GM12878 (cell line): ENCODE results near the gene CFAP45. TPM values are rescaled to one million over a fixed set of nuclear protein-coding genes. Genes with fewer than 3 reads are reported as not detected.

Experiments used
- ATAC-seq: fragments of 200-7000 bp; cut with Tn5 transposase; 3 replicates; pipeline ENCODE4 v1.9.1; 2020; ENCODE audit warnings: mild to moderate bottlenecking, moderate library complexity
- BruUV-seq: library from RNA; stranded (reverse); fragments of 400-500 nt; replicated peaks from 2 replicates; lab custom pipeline; 2021; lab: Mats Ljungman, UMichigan
- CTCF ChIA-PET: fragments of 300-600 bp; sonication (Branson Sonifier 250); formaldehyde crosslinking; extraction: SDS; loops from one replicate; lab custom pipeline; 2021; ENCODE audit warnings: inconsistent platforms; lab: Yijun Ruan, JAX
- POLR2A ChIA-PET: fragments of 350-600 bp; formaldehyde crosslinking; extraction: SDS; loops from one replicate; lab custom pipeline; 2021; ENCODE audit warnings: inconsistent platforms; lab: Charles Lee
- RAD21 ChIA-PET: fragments of 300-600 bp; sonication (Branson Sonifier 250); formaldehyde crosslinking; loops from one replicate; lab custom pipeline; 2023; ENCODE audit warnings: antibody characterized with exemption; ENCODE audit not compliant: unreplicated experiment; lab: Charles Lee
- SMC1A ChIA-PET: fragments of 300-600 bp; sonication (Branson Sonifier 250); formaldehyde crosslinking; loops from one replicate; lab custom pipeline; 2023; ENCODE audit not compliant: unreplicated experiment, uncharacterized antibody; lab: Charles Lee
- DNase-seq: peaks from one replicate; pipeline ENCODE4 v3.0.0-alpha.2; 2011; ENCODE audit warnings: low read depth, low spot score
- FAIRE-seq: peaks from 3 replicates; lab custom pipeline; 2011; peaks lifted over from hg19 to GRCh38; lab: Jason Lieb, UNC
- H2AFZ ChIP-seq: 2 replicates; pipeline ENCODE4 v1.6.0; 2011; ENCODE audit warnings: low read depth, low read length, control low read depth; ENCODE audit not compliant: control insufficient read depth
- H3K27ac ChIP-seq: 2 replicates; pipeline ENCODE4 v1.5.1; 2011; ENCODE audit warnings: control low read depth; ENCODE audit not compliant: control insufficient read depth, insufficient read depth
- H3K27me3 ChIP-seq, 2 experiments: replicated peaks in 1 of 2; 2 replicates each; pipeline versions ENCODE4 v1.6.0 to v1.6.1; 2011; ENCODE audit warnings: low read length in 1 of 2; ENCODE audit not compliant: control insufficient read depth in 2 of 2, insufficient read depth in 2 of 2
- H3K36me3 ChIP-seq, 2 experiments: 2 replicates each; pipeline ENCODE4 v1.5.1; 2011; ENCODE audit warnings: low read length in 1 of 2; ENCODE audit not compliant: control insufficient read depth in 2 of 2, insufficient read depth in 2 of 2
- H3K4me1 ChIP-seq: 2 replicates; pipeline ENCODE4 v1.6.1; 2011; ENCODE audit warnings: mild to moderate bottlenecking, low read length, moderate library complexity, mixed read lengths; ENCODE audit not compliant: control insufficient read depth, insufficient read depth
- H3K4me2 ChIP-seq: 2 replicates; pipeline ENCODE4 v1.6.0; 2011; ENCODE audit warnings: control low read depth; ENCODE audit not compliant: control insufficient read depth, insufficient read depth
- H3K4me3 ChIP-seq: fragments of 200-600 bp; sonication (generic); 2 replicates; pipeline ENCODE4 v1.5.1; 2016
- H3K79me2 ChIP-seq: 2 replicates; pipeline ENCODE4 v1.6.0; 2011; ENCODE audit warnings: low read length; ENCODE audit not compliant: control insufficient read depth, insufficient read depth
- H3K9ac ChIP-seq: 2 replicates; pipeline ENCODE4 v1.8.0; 2011; ENCODE audit warnings: low read length, control low read depth, mixed read lengths; ENCODE audit not compliant: control insufficient read depth, insufficient read depth
- H3K9me3 ChIP-seq: replicated peaks from 3 replicates; pipeline ENCODE4 v1.5.1; 2011; ENCODE audit warnings: mild to moderate bottlenecking, low read length; ENCODE audit not compliant: control insufficient read depth, insufficient read depth
- H4K20me1 ChIP-seq: 2 replicates; pipeline ENCODE4 v1.6.0; 2011; ENCODE audit not compliant: control insufficient read depth, insufficient read depth
- ASH2L ChIP-seq: fragments of 300-600, 200-600 bp; sonication (generic); IDR thresholded peaks from 2 replicates; pipeline ENCODE4 v1.6.1; 2017; ENCODE audit warnings: low read depth, mild to moderate bottlenecking, borderline replicate concordance
- BACH1 ChIP-seq: fragments of 450-650 bp; IDR thresholded peaks from 2 replicates; pipeline ENCODE4 v1.6.1; 2017; ENCODE audit warnings: mild to moderate bottlenecking, borderline replicate concordance
- BCL11A ChIP-seq: IDR thresholded peaks from 2 replicates; pipeline ENCODE4 v1.6.1; 2011; ENCODE audit warnings: low read depth, low read length
- CHD1 ChIP-seq: IDR thresholded peaks from 2 replicates; pipeline ENCODE4 v1.6.1; 2012; ENCODE audit warnings: low read depth, low read length, improper control_type of control experiment
- ESRRA ChIP-seq: IDR thresholded peaks from 2 replicates; pipeline ENCODE4 v1.6.1; 2012; ENCODE audit warnings: mild to moderate bottlenecking, low read length, improper control_type of control experiment
- ETV6 ChIP-seq, 2 experiments: fragments of 450-650 bp in 1 of 2; IDR thresholded peaks in 1 of 2; conservative IDR thresholded peaks in 1 of 2; 2 replicates each; pipeline ENCODE4 v1.6.1; 2014; ENCODE audit warnings: antibody characterized with exemption in 1 of 2, borderline replicate concordance in 1 of 2, low read depth in 1 of 2, mild to moderate bottlenecking in 1 of 2, moderate library complexity in 1 of 2
- HDAC2 ChIP-seq: fragments of 200-600 bp; sonication (generic); IDR thresholded peaks from 2 replicates; pipeline ENCODE4 v1.6.1; 2017
- IRF3 ChIP-seq: fragments of 450-650 bp; IDR thresholded peaks from 2 replicates; pipeline ENCODE4 v1.6.1; 2014; ENCODE audit warnings: mild to moderate bottlenecking
- JUNB ChIP-seq: IDR thresholded peaks from 2 replicates; pipeline ENCODE4 v1.6.1; 2016; ENCODE audit warnings: antibody characterized with exemption, mild to moderate bottlenecking
- JUND ChIP-seq: IDR thresholded peaks from 2 replicates; pipeline ENCODE4 v1.6.1; 2012; ENCODE audit warnings: low read depth, mild to moderate bottlenecking, low read length, improper control_type of control experiment, moderate library complexity
- PAX8 ChIP-seq: fragments of 450-650 bp; IDR thresholded peaks from 2 replicates; pipeline ENCODE4 v1.6.1; 2017; ENCODE audit warnings: mild to moderate bottlenecking, moderate library complexity
- PBX3 ChIP-seq: IDR thresholded peaks from 2 replicates; pipeline ENCODE4 v1.6.1; 2011; ENCODE audit warnings: mild to moderate bottlenecking, low read depth, low read length, moderate library complexity; ENCODE audit not compliant: insufficient replicate concordance
- SMAD5 ChIP-seq: IDR thresholded peaks from 2 replicates; pipeline ENCODE4 v1.6.1; 2016; ENCODE audit warnings: antibody characterized with exemption, low read depth
- SP1 ChIP-seq: IDR thresholded peaks from one replicate; pipeline ENCODE4 v1.6.1; 2011; ENCODE audit warnings: low read depth, low read length
- SUZ12 ChIP-seq: fragments of 200-600 bp; sonication (generic); IDR thresholded peaks from one replicate; pipeline ENCODE4 v1.6.1; 2018; ENCODE audit warnings: antibody characterized with exemption, mild to moderate bottlenecking; ENCODE audit not compliant: unreplicated experiment
- ZBTB11 ChIP-seq: fragments of 450-650 bp; formaldehyde crosslinking; IDR thresholded peaks from 2 replicates; pipeline ENCODE4 v1.5.0; 2022; ENCODE audit warnings: mild to moderate bottlenecking, missing genetic modification characterization
- ZNF217 ChIP-seq: fragments of 450-650 bp; IDR thresholded peaks from 2 replicates; pipeline ENCODE4 v1.6.1; 2017; ENCODE audit warnings: antibody characterized with exemption, mild to moderate bottlenecking
- ZZZ3 ChIP-seq: IDR thresholded peaks from 2 replicates; pipeline ENCODE4 v1.6.1; 2011; ENCODE audit warnings: low read depth; ENCODE audit not compliant: control insufficient read depth, insufficient read length
- WGBS: methylation state at CpG from one replicate; pipeline ENCODE4 v1.1.6; 2016; ENCODE audit warnings: low lambda C conversion rate; ENCODE audit not compliant: insufficient replicate concordance, insufficient coverage; ENCODE audit errors: missing lambda C conversion rate; 5-methylcytosine and 5-hydroxymethylcytosine counted together
- in situ Hi-C: fragments of 300-500 bp; cut with MboI; formaldehyde crosslinking; loops from 9 replicates; pipeline ENCODE4 v1.14.3; 2018; ENCODE audit warnings: mixed read lengths
- intact Hi-C: fragments of 100-400 bp; cut with micrococcal nuclease; formaldehyde crosslinking; loops from one replicate; pipeline ENCODE4 v1.14.2; 2022; ENCODE audit not compliant: unreplicated experiment
- polyA plus RNA-seq, 11 experiments: library from polyadenylated mRNA; depleted of rRNA in 4 of 11; unstranded in 6 of 11; stranded (reverse) in 5 of 11; fragments of >200 nt; fragmentation: Nextera tagmentation in 4 of 11; fragmentation: Illumina TruSeq in 1 of 11; extraction: Ambion mirVana in 4 of 11; extraction: Trizol in 1 of 11; gene quantifications; 1 replicate in 1 of 11; 2 replicates in 10 of 11; pipeline versions ENCODE4 v1.2.1 to v1.2.3, GENCODE V29; 2011 to 2016; ENCODE audit warnings: inconsistent platforms in 2 of 11, missing spikeins in 2 of 11, low read depth in 1 of 11
- total RNA-seq, 4 experiments: library from RNA; depleted of rRNA in 3 of 4; stranded (reverse); fragments of >200 nt in 3 of 4; fragmentation: Illumina TruSeq in 1 of 4; extraction: Trizol in 1 of 4; gene quantifications; 2 replicates each; pipeline versions ENCODE4 v1.2.1 to v1.2.3, GENCODE V29; 2013 to 2021
- TF ChIP-seq, protein P1 (sequence below), 3 experiments: IDR thresholded peaks in 2 of 3; conservative IDR thresholded peaks in 1 of 3; 2 replicates each; pipeline ENCODE4 v1.5.1; 2011; ENCODE audit warnings: low read depth in 3 of 3, low read length in 3 of 3, mild to moderate bottlenecking in 3 of 3, control low read depth in 2 of 3, moderate library complexity in 2 of 3, inconsistent platforms in 1 of 3, mixed read lengths in 1 of 3; ENCODE audit not compliant: control insufficient read depth in 2 of 3, insufficient read depth in 1 of 3; ENCODE audit errors: extremely low read depth in 1 of 3

CFAP45 gene
- total and polyA plus RNA-seq, 10 of the 15 experiments (the other 5 are each of a cell fraction or from before 2014, with no cell fraction given) = 0.43 to 0.91 (median 0.67) TPM

DNA sequence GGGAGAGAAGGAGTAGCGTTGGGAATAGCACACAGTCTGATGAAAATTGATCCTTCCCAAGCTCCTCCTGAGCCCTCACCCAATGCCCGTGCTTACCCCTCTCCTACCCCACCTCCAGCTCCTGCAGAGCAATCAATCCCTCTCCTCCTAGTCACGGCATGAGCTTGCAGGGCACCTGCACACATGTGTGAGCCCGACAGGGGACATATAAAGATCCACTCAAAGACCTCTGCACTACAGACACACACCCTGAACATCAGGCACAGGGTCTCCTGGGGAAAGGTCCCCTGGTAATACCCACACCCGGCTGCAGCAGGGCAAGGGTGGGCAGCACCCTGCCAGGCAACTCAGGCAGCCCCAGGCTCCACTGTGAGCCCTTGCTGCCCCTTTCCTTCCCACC, 37.9 kb downstream of the CFAP45 start:
- H3K27ac ChIP-seq = no peak overlapping the region
- peaks cover 3 to 11% of the 10 kb centered on the region in 2 experiments; a peak in 3 of 4 replicates for H3K27me3 ChIP-seq
- no TSS peak for BruUV-seq
- WGBS = 0% methylated on average over 5 of the region's 5 CpGs
- ChIA-PET RAD21 (no interaction called here), POLR2A (no interaction called here), CTCF (no interaction called here)
- no peak overlapping the region for H3K4me2 ChIP-seq
- in situ Hi-C loops = no loop called here
- no peaks in the 10 kb centered on the region for H3K9me3 ChIP-seq
- H3K79me2 ChIP-seq = no peaks in the 10 kb centered on the region
- no peak overlapping the region for H2AFZ ChIP-seq
- no peaks in the 10 kb centered on the region for H3K36me3 ChIP-seq
- no peak for FAIRE-seq
- H4K20me1 ChIP-seq = no peaks in the 10 kb centered on the region
- no peak for DNase-seq
- no peak for ATAC-seq
- H3K4me3 ChIP-seq = no peak overlapping the region
- TF ChIP-seq HDAC2 (no peak), JUNB (no peak), BCL11A (no peak), SUZ12 (no peak), JUND (no peak), BACH1 (no peak), PAX8 (no peak), ESRRA (no peak), SMAD5 (no peak), ZNF217 (no peak), ETV6 (conservative IDR thresholded peaks at IDR 0.05 in 1 of 2, IDR thresholded peaks at IDR 0.05 in 1 of 2; ENCODE audit: borderline replicate concordance in 1 of 2, low read depth in 1 of 2) (no peak), SP1 (no peak), ZBTB11 (no peak), ZZZ3 (no peak), IRF3 (no peak), PBX3 (no peak), ASH2L (no peak), CHD1 (no peak)
- TF ChIP-seq, protein P1, sequence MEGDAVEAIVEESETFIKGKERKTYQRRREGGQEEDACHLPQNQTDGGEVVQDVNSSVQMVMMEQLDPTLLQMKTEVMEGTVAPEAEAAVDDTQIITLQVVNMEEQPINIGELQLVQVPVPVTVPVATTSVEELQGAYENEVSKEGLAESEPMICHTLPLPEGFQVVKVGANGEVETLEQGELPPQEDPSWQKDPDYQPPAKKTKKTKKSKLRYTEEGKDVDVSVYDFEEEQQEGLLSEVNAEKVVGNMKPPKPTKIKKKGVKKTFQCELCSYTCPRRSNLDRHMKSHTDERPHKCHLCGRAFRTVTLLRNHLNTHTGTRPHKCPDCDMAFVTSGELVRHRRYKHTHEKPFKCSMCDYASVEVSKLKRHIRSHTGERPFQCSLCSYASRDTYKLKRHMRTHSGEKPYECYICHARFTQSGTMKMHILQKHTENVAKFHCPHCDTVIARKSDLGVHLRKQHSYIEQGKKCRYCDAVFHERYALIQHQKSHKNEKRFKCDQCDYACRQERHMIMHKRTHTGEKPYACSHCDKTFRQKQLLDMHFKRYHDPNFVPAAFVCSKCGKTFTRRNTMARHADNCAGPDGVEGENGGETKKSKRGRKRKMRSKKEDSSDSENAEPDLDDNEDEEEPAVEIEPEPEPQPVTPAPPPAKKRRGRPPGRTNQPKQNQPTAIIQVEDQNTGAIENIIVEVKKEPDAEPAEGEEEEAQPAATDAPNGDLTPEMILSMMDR (IDR thresholded peaks at IDR 0.05 in 2 of 3, conservative IDR thresholded peaks at IDR 0.05 in 1 of 3; ENCODE audit: control insufficient read depth in 2 of 3, extremely low read depth in 1 of 3, insufficient read depth in 1 of 3, low read depth in 3 of 3, low read length in 3 of 3) = no peak
- TF ChIP-seq, all 136 proteins: peak for 0
- SMC1A ChIA-PET = interaction anchor here (0.6 kb wide), 1 partner anchor 64 kb away, joined by 3 read pairs; no protein-coding TSS in a partner anchor
- intact Hi-C loops = no loop called here
- no peaks in the 10 kb centered on the region for H3K4me1 ChIP-seq
- H3K9ac ChIP-seq = no peak overlapping the region
